Parathyroid adenoma (tissue), 2 donors: ENCODE results near the gene FZD4.

Source experiments
- H2AFZ ChIP-seq: fragments of 300-600 bp; sonication (generic); one replicate; pipeline ENCODE4 v1.7.0; 2017; ENCODE audit warnings: antibody characterized with exemption, mild to moderate bottlenecking
- H3K27ac ChIP-seq: fragments of 300-600 bp; sonication (generic); one replicate; pipeline ENCODE4 v1.7.0; 2017
- H3K27me3 ChIP-seq: fragments of 300-600 bp; sonication (generic); one replicate; pipeline ENCODE4 v1.7.0; 2017; ENCODE audit warnings: low read length; ENCODE audit not compliant: control insufficient read depth, insufficient read depth
- H3K36me3 ChIP-seq: fragments of 300-600 bp; sonication (generic); one replicate; pipeline ENCODE4 v1.7.0; 2017; ENCODE audit warnings: low read length; ENCODE audit not compliant: control insufficient read depth, insufficient read depth
- H3K4me1 ChIP-seq: fragments of 300-600 bp; sonication (generic); one replicate; pipeline ENCODE4 v1.7.0; 2017; ENCODE audit warnings: control low read depth
- H3K4me2 ChIP-seq: fragments of 300-600 bp; sonication (generic); one replicate; pipeline ENCODE4 v1.7.0; 2017; ENCODE audit warnings: low read length
- H3K4me3 ChIP-seq: fragments of 300-600 bp; sonication (generic); one replicate; pipeline ENCODE4 v1.7.0; 2017; ENCODE audit warnings: low read depth, low read length
- H3K79me2 ChIP-seq: fragments of 300-600 bp; sonication (generic); one replicate; pipeline ENCODE4 v1.7.0; 2017; ENCODE audit warnings: control low read depth
- H3K9ac ChIP-seq: fragments of 300-600 bp; sonication (generic); one replicate; pipeline ENCODE4 v1.7.0; 2017; ENCODE audit warnings: mild to moderate bottlenecking
- H3K9me3 ChIP-seq: fragments of 300-600 bp; sonication (generic); one replicate; pipeline ENCODE4 v1.7.0; 2017; ENCODE audit warnings: low read length; ENCODE audit not compliant: control insufficient read depth
- TF ChIP-seq, protein P1 (sequence below): fragments of 300-600 bp; sonication (generic); IDR thresholded peaks from one replicate; pipeline ENCODE4 v1.7.0; 2017; ENCODE audit warnings: antibody characterized with exemption, mild to moderate bottlenecking
- donor health status: primary hyperparathyroidism.

FZD4 gene

GRCh38 chr11:86981777-86982540 is 26.8 kb upstream of the FZD4 start:
- H3K36me3 ChIP-seq: no peaks in the 10 kb centered on the region
- no peak overlapping the region for H3K9ac ChIP-seq
- H3K27me3 ChIP-seq: no peaks in the 10 kb centered on the region
- TF ChIP-seq, protein P1, sequence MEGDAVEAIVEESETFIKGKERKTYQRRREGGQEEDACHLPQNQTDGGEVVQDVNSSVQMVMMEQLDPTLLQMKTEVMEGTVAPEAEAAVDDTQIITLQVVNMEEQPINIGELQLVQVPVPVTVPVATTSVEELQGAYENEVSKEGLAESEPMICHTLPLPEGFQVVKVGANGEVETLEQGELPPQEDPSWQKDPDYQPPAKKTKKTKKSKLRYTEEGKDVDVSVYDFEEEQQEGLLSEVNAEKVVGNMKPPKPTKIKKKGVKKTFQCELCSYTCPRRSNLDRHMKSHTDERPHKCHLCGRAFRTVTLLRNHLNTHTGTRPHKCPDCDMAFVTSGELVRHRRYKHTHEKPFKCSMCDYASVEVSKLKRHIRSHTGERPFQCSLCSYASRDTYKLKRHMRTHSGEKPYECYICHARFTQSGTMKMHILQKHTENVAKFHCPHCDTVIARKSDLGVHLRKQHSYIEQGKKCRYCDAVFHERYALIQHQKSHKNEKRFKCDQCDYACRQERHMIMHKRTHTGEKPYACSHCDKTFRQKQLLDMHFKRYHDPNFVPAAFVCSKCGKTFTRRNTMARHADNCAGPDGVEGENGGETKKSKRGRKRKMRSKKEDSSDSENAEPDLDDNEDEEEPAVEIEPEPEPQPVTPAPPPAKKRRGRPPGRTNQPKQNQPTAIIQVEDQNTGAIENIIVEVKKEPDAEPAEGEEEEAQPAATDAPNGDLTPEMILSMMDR: no peak
- H3K27ac ChIP-seq: no peak overlapping the region
- no peak overlapping the region for H3K4me2 ChIP-seq
- H3K79me2 ChIP-seq: no peaks in the 10 kb centered on the region
- H3K9me3 ChIP-seq: no peaks in the 10 kb centered on the region
- peaks cover 10% of the 10 kb centered on the region for H3K4me1 ChIP-seq
- H2AFZ ChIP-seq: no peak overlapping the region
- H3K4me3 ChIP-seq: no peak overlapping the region

DNA sequence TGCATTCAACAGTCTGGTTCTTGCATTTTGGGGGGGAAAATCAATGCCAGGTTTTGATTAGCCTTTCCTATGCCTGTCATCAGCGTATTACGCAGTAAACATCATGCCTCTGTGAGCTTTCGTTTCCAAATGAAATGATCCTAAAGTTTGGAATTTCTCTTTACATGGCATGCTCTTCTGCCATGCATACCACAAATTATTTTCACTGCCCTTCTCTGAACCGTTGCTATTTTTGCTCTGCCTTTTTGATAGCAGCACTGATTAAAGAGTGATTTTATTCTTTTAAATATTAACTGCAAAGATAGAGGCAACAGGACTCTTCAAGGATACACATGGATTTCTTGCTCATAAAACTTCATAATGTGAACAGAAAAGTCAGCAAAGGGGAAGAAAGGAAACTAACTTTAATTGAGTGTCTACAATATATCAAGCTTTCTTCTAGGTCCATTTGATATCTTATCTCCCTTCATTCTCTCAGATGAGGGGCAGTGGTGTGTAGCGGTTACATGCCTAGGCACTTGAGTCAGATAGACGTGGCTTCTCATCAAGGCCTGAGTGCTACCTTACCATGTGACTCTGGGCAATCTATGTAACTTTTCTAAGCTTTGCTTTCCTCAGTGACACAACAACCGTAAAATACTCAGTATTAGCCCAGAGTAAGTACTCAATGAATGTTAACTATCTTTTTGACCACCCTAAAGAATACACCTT is 25.0 kb upstream of the FZD4 start:
- Histone ChIP-seq H3K36me3 (no peaks in the 10 kb centered on the region), H3K27me3 (no peaks in the 10 kb centered on the region), H2AFZ (peak overlapping the region; percentile 17), H3K4me2 (no peak overlapping the region), H3K4me1 (peaks cover 10% of the 10 kb centered on the region), H3K9ac (no peak overlapping the region), H3K27ac (no peak overlapping the region), H3K9me3 (no peaks in the 10 kb centered on the region), H3K4me3 (no peak overlapping the region), H3K79me2 (no peaks in the 10 kb centered on the region)
- TF ChIP-seq, protein P1: no peak

GRCh38 chr11:86978756-86979608 is 23.8 kb upstream of the FZD4 start:
- Histone ChIP-seq H3K9me3 (no peaks in the 10 kb centered on the region), H3K4me3 (no peak overlapping the region), H3K27me3 (no peaks in the 10 kb centered on the region), H2AFZ (no peak overlapping the region), H3K4me1 (peaks cover 10% of the 10 kb centered on the region), H3K27ac (peak overlapping the region; percentile 12), H3K9ac (no peak overlapping the region), H3K36me3 (no peaks in the 10 kb centered on the region), H3K79me2 (no peaks in the 10 kb centered on the region), H3K4me2 (no peak overlapping the region)
- TF ChIP-seq, protein P1: peak; percentile 40

DNA sequence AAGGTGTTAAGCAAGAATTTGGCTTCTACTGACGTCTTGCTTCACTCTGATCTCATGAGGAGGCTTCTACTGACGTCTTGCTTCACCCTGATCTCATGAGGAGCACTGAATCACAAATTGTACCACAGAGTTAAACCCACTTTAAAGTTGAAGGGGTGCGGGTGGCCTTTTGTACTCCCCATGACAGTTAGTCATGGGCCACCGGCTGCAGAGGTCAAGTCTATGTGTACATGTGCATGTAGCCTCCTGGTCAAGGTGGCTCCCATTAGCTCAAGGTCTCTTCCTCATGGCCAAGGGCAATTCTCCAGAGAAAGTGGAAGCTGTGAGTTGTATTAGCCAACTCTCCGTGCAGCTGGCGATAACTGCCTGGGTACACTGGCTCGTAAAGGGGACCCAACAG is 23.1 kb upstream of the FZD4 start:
- no peak overlapping the region for H3K4me2 ChIP-seq
- H3K27me3 ChIP-seq: no peaks in the 10 kb centered on the region
- no peaks in the 10 kb centered on the region for H3K36me3 ChIP-seq
- H3K4me1 ChIP-seq: peaks cover 10% of the 10 kb centered on the region
- no peak overlapping the region for H2AFZ ChIP-seq
- no peak overlapping the region for H3K4me3 ChIP-seq
- no peak overlapping the region for H3K9ac ChIP-seq
- TF ChIP-seq, protein P1: no peak
- no peak overlapping the region for H3K27ac ChIP-seq
- no peaks in the 10 kb centered on the region for H3K9me3 ChIP-seq
- H3K79me2 ChIP-seq: no peaks in the 10 kb centered on the region
